GM19240 (cell line): Measurements from ENCODE around the gene DNAH8.
A peak's percentile ranks its signal among the peaks of the same experiment; 100 is the strongest.

Experiments
- DNase-seq: peaks from one replicate; pipeline ENCODE4 v3.0.0; 2011; ENCODE audit warnings: low spot score; ENCODE audit not compliant: insufficient read length

The DNAH8 gene

GRCh38 chr6:38702558-38703397, 12.3 kb upstream of the DNAH8 start, which contains the start of gene GLO1:
Gene GLO1, minus strand, starts transcription at chr6:38703145. Its CDS starts 91 bp downstream, at chr6:38703054.
- peak; percentile 92 for DNase-seq

GRCh38 chr6:38703949-38704590, 11.0 kb upstream of the DNAH8 start:
- no peak for DNase-seq

GRCh38 chr6:38705924-38706323, 9.2 kb upstream of the DNAH8 start:
- DNase-seq = no peak

GRCh38 chr6:38708496-38708895, 6.6 kb upstream of the DNAH8 start:
- DNase-seq = no peak

- DNase-seq = no peak
These were observed 1.3 kb upstream of the DNAH8 start for GRCh38 chr6:38713812-38714211.

GRCh38 chr6:38714239-38715015, 684 bp upstream of the DNAH8 start:
- DNase-seq = no peak

- no peak for DNase-seq
These were observed 1.7 kb downstream of the DNAH8 start for GRCh38 chr6:38716825-38717224.

- DNase-seq = no peak
These were observed 4.2 kb downstream of the DNAH8 start for GRCh38 chr6:38719358-38719757.

GRCh38 chr6:38720295-38720694, 5.2 kb downstream of the DNAH8 start:
- DNase-seq = no peak

- no peak for DNase-seq
These were observed 6.9 kb downstream of the DNAH8 start for GRCh38 chr6:38722038-38722437.

GRCh38 chr6:38722727-38723334, 7.7 kb downstream of the DNAH8 start:
- DNase-seq = no peak

- DNase-seq = no peak
These were observed 8.7 kb downstream of the DNAH8 start for GRCh38 chr6:38723783-38724182.

GRCh38 chr6:38724343-38724742, 9.2 kb downstream of the DNAH8 start:
- no peak for DNase-seq

GRCh38 chr6:38725414-38726183, 10.5 kb downstream of the DNAH8 start:
- peak; percentile 4 for DNase-seq

GRCh38 chr6:38728203-38728602, 13.1 kb downstream of the DNAH8 start:
- no peak for DNase-seq

GRCh38 chr6:38730140-38730862, 15.2 kb downstream of the DNAH8 start:
- DNase-seq = no peak

GRCh38 chr6:38736951-38737350, 21.8 kb downstream of the DNAH8 start:
- no peak for DNase-seq

- DNase-seq = no peak
These were observed 23.1 kb downstream of the DNAH8 start for GRCh38 chr6:38738261-38738660.

- DNase-seq = no peak
These were observed 24.4 kb downstream of the DNAH8 start for GRCh38 chr6:38739532-38739931.

- DNase-seq = no peak
These were observed 34.4 kb downstream of the DNAH8 start for GRCh38 chr6:38749473-38749872.
